ENCODE data around the gene LAMB3.
A peak's percentile ranks its signal among the peaks of the same experiment; 100 is the strongest.
"Not testable (repeated sequence)": the region's sequence is repeated elsewhere in the genome, so short reads cannot be mapped to it uniquely, and the experiment has no call there.

Gene LAMB3

DNA sequence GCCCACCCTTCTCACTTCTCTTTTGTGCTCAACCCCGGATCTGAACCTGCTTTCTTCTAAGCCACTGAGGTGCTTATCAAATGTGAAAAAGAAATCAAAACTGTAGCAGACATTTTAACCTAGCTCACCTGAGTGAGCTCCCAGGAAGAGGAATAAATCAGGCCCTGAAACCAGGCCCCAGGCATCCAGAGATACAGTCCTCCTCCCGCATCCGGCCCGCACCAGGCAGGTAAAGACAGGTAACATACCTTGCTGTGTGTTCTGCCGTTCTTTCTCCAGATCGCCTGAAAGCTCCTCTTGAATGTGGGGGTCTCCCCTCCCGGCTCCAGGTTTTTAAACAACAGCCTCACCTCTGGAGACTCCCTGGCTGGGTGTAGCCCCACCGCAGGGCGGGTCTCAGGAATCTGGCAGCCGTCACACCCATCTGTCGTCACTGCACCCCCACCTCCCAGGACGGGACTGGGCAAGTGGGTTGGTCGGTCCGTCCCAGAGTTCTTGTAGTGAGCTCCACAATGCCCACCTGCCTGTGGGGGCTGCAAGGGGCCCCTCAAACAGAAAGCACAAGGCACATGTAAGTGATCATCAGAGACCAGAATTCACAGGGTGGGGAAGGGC, at the start of gene LAMB3:
Gene LAMB3, minus strand, starts transcription at position 305 of the 615 bp plus-strand sequence. CDS start 1,481 bp downstream, outside the sequence.
- peak; percentile 78 for DNase-seq

DNA sequence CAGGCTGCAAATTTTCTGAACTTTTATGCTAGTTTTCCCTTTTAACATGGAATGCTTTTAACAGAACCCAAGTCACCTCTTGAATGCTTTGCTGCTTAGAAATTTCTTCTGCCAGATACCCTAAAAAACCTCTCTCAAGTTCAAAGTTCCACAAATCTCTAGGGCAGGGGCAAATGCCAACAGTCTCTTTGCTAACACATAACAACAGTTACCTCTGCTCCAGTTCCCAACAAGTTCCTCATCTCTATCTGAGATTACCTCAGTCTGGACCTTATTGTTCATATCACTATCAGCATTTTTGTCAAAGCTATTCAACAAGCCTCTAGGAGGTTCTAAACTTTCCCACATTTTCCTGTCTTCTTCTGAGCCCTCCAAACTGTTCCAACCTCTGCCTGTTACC, 48.5 kb upstream of the LAMB3 start:
- DNase-seq = not testable (repeated sequence)

GRCh38 chr1:209697126-209697525, 44.9 kb upstream of the LAMB3 start:
- no peak for DNase-seq

GRCh38 chr1:209696673-209697072, 44.4 kb upstream of the LAMB3 start:
- no peak for DNase-seq

- DNase-seq = peak; percentile 93
These were observed 40.7 kb upstream of the LAMB3 start for GRCh38 chr1:209692745-209693504.

GRCh38 chr1:209692296-209692695, 40.1 kb upstream of the LAMB3 start:
- peak; percentile 25 for DNase-seq

- no peak for DNase-seq
These were observed 39.0 kb upstream of the LAMB3 start for GRCh38 chr1:209691237-209691636.

GRCh38 chr1:209689477-209689876, 37.3 kb upstream of the LAMB3 start:
- peak; percentile 72 for DNase-seq

DNA sequence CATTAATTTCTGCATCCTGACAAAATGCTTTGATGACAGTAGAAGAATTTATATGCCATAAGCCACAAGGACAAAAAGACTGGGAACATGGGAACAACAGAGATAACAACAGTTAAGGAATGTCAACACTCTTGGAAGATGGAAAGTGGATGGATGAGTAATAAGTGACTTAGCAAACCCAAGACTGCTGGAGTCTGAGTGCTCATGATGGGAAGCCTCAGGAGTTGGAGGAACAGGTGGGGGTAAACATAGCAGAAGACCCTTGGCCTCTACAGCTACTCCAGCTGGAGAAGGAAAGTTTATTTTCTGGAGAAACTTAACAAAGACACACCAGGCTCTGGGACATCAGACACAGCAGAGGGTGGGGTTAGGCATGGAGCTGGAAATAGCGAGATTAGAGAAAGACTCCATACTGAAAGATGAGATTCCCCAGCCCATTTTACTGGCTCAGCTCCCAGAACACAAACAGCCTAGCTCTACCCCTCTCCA, 36.6 kb upstream of the LAMB3 start:
- no peak for DNase-seq

DNA sequence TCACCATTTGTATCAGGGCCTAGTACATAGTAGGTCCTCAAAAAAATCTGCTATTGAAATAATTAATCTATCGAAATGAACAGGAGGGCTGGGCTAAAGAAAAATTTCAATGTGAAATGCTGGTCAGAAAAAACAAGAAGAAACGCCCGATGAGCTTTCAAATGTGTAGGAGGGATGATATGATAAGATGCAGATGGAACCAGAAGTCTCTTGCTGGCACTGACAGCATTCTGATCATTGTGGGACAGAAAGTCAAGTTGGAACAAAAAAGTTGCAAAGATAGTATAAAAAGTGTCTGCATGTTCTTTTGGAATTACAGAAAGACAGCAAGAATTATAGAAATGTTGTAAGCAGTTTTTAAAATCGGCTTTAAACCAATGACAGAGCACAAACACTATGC, 34.1 kb upstream of the LAMB3 start:
- DNase-seq = no peak

GRCh38 chr1:209685821-209686220, 33.6 kb upstream of the LAMB3 start:
- no peak for DNase-seq

- DNase-seq = no peak
These were observed 26.8 kb upstream of the LAMB3 start for GRCh38 chr1:209678981-209679539.

DNA sequence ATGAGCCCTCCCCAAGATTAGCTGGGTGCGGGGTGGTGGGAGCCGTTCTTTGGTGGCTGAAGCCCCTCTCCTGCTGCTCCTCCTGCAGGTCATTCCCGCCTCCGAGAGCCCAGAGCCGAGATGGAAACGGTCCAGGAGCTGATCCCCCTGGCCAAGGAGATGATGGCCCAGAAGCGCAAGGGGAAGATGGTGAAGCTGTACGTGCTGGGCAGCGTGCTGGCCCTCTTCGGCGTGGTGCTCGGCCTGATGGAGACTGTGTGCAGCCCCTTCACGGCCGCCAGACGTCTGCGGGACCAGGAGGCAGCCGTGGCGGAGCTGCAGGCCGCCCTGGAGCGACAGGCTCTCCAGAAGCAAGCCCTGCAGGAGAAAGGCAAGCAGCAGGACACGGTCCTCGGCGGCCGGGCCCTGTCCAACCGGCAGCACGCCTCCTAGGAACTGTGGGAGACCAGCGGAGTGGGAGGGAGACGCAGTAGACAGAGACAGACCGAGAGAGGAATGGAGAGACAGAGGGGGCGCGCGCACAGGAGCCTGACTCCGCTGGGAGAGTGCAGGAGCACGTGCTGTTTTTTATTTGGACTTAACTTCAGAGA, 23.4 kb upstream of the LAMB3 start:
- DNase-seq = peak; percentile 76

GRCh38 chr1:209674957-209675564, 22.8 kb upstream of the LAMB3 start, which contains the start of gene G0S2:
Gene G0S2 (plus strand): TSS chr1:209675412. CDS start chr1:209675685, 273 bp downstream.
- DNase-seq = peak; percentile 96

DNA sequence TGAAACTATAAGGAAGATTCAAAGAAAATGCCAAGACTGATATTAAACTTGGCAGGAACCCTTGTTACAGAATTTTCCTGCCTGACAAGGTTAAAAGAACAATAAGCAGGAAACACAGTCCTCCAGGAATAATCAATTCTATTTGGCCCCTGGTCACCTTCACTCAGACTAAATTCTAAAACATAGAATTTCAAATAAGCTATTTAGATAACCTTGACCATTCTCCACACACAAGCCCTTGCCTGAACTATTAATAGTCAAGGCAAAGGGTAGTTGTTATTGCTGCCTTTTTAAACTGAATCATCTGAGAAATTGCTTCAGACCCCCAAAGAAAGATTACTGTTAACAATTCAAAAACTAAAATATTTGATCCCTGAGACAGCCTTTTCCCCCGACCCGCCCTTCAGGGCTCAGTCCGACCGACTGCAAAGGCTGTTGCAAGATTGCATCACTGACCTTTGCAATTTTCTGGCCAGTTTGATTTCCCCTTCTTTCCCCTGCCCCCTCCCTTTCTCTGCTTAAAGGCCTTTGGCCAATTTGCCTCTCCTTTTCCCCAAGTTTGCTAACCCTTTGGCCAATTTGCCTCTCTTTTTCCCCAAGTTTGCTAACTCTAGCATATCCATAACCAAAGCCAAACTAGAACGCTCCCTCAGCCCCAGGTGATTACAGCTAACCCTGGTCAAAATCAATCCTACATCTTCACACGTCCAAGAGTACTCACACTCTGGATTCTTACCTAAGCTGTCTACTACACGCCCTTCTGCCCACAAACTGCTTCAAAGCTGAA, 21.6 kb upstream of the LAMB3 start:
- DNase-seq = no peak

DNA sequence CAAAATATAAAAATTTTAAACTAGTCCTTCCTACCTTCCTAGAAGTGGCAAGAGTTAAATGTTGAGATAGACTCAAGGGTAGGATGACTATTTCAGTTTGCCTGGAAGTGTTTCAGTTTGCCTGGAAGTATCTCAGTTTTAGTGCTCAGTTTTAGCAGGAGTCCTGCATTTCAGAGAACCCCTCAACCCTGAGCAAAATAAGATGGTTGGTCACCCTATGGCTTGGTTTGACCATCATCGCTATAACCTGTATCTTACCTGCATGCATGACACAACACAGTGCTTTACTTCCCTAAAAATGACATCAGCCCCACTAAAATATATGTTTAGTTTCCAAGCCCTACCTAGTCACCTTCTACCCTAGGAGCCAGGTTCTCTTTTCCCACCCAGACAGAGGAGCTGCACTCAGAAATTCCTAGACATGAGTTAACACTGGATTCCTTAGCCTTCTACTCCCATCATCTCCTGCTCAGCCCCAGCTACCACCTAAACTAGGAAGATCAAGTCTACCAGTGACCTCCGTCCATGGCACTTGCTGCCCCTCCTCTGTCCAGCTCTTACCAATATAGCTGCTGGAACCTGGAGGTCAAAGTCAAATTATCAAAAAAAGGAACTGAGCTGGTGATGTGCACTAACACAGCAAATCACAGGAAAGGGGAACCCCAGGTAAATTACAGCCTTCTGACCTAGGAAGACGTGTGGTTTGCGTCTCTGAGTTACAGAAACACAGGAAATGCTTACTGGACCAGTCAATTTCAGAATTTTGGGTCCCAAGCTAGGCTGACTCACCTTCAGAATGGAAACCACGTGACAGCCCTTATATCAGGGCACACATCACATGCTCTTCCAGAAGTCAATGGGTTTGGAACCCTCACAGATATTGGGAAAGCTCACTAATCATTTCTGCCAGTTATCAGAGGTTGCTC, 20.7 kb upstream of the LAMB3 start:
- DNase-seq = no peak

DNA sequence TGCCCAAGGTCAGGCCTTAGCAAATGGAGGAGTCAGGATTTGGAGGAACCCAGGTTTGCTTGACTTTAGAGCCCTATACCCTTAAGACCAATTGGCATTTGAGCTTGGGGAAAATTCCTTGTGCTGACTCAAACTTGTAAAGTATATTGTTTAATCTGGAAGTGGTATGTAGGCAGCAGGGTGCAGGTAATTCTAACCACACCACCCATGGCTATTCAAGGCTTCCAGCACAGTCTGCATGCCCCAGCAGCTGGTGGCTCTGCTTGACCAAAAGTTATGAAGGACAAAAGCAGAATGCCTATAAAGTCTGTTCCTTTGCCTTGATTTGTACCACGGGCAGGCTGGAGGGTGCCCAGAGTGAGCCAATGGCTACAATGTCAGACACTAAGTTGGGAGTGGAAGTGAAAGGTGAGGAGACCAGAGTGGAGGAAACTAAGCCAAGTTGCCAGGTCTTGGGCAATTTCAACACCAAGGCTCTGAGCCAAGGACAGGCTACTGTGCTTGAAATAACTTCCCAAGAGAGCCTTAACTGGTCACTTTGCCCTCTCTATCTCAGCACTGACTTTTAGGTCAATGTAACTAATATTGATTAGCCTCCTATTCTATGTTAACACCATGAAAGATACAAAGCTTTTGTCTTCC, 18.3 kb upstream of the LAMB3 start:
- no peak for DNase-seq

DNA sequence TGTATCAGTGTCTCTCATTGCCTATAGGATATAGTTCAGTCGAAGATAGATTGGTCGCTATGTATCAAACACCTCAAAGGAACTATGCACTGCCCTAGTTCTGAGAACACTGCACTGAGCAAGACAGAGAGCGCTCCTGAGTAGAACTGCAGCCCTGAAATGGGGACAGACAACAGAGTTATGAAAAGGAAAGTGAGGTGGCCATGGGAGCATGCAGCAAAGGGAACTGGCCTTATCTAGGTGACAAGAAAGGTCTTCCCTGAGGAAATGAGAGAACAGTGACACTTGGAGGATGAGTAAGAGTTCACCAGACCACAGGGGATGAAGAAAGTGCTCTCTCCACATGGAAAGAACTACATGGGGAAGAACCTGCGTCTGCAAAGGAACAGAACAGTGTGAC, 15.5 kb upstream of the LAMB3 start:
- DNase-seq = no peak

DNA sequence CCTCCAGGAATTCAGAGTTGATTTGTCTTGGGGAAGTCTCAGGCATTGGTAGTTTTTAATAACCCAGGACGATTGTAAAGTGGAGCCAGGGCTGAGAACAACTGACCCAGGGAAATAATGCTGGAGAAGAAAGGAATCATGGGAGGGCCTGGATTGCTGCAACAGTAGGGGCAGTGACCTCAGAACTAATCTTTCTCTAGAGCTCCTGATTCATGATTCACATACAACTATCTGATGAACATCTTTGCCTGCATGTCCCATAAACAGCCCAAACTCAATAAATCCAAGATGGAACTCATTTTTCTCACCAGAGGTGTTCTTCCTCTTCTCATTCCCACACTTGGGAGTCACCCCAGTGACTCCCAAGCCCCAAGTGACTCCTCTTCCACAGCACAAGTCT, 14.9 kb upstream of the LAMB3 start:
- DNase-seq = no peak

- DNase-seq = no peak
These were observed 10.7 kb upstream of the LAMB3 start for GRCh38 chr1:209662879-209663327.

GRCh38 chr1:209661071-209661470, 8.8 kb upstream of the LAMB3 start:
- no peak for DNase-seq
